Measurements from ENCODE around the gene FYN.

Gene FYN

GRCh38 chr6:111880181-111880888 lies 7.1 kb upstream of the FYN start:
- no peak for DNase-seq

- no peak for DNase-seq
Observed at GRCh38 chr6:111875741-111876140, 2.5 kb upstream of the FYN start.

GRCh38 chr6:111874025-111874415 lies 768 bp upstream of the FYN start:
- peak; percentile 66 for DNase-seq

GRCh38 chr6:111872401-111873177 lies 663 bp downstream of the FYN start:
- DNase-seq, result peak; percentile 75

- DNase-seq, result peak; percentile 75
Observed at GRCh38 chr6:111871725-111872400, 1.4 kb downstream of the FYN start.

GRCh38 chr6:111871207-111871606 lies 2.0 kb downstream of the FYN start:
- DNase-seq, result no peak

- DNase-seq, result no peak
Observed at GRCh38 chr6:111870742-111871064, 2.5 kb downstream of the FYN start.

GRCh38 chr6:111870051-111870741 lies 3.1 kb downstream of the FYN start:
- DNase-seq, result no peak

GRCh38 chr6:111866857-111867256 lies 6.4 kb downstream of the FYN start:
- DNase-seq, result no peak

GRCh38 chr6:111865909-111866546 lies 7.2 kb downstream of the FYN start:
- no peak for DNase-seq

- no peak for DNase-seq
Observed at GRCh38 chr6:111865049-111865585, 8.1 kb downstream of the FYN start.

- DNase-seq, result no peak
Observed at GRCh38 chr6:111864138-111865048, 8.9 kb downstream of the FYN start.

GRCh38 chr6:111862741-111863140 lies 10.5 kb downstream of the FYN start:
- DNase-seq, result peak; percentile 29

- no peak for DNase-seq
Observed at GRCh38 chr6:111862314-111862713, 10.9 kb downstream of the FYN start.

GRCh38 chr6:111861431-111861885 lies 11.8 kb downstream of the FYN start:
- DNase-seq, result peak; percentile 47

GRCh38 chr6:111858347-111858746 lies 14.9 kb downstream of the FYN start:
- DNase-seq, result no peak

GRCh38 chr6:111857674-111858337 lies 15.4 kb downstream of the FYN start:
- DNase-seq, result no peak

GRCh38 chr6:111855753-111856152 lies 17.5 kb downstream of the FYN start:
- DNase-seq, result no peak

GRCh38 chr6:111854683-111855082 lies 18.6 kb downstream of the FYN start:
- no peak for DNase-seq

GRCh38 chr6:111852725-111853124 lies 20.5 kb downstream of the FYN start:
- DNase-seq, result no peak
